ENCODE results near the gene BMP6.

Gene BMP6

DNA sequence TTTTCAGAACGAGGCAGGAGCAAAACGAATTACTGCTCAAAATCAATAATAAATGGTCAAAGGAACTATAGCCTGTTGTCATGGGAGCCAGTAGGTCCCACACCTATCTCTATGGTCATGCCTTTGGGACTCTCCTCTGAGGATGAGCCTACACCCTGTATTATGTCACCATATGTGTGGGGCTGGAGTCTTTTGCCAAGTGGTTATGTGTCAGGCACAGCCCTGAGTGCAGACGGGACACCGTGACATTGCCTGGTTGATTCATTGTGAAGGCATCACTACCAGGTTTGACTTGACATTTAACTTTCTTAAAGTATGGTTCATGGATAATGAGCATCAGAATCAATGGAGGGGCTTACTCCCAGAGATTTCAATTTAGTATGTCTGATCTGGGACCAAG lies 23.6 kb downstream of the BMP6 start:
- DNase-seq, result no peak

GRCh38 chr6:7750197-7750596 lies 24.3 kb downstream of the BMP6 start:
- DNase-seq, result no peak

- DNase-seq, result no peak
Measured at GRCh38 chr6:7758456-7758855, 32.6 kb downstream of the BMP6 start.

DNA sequence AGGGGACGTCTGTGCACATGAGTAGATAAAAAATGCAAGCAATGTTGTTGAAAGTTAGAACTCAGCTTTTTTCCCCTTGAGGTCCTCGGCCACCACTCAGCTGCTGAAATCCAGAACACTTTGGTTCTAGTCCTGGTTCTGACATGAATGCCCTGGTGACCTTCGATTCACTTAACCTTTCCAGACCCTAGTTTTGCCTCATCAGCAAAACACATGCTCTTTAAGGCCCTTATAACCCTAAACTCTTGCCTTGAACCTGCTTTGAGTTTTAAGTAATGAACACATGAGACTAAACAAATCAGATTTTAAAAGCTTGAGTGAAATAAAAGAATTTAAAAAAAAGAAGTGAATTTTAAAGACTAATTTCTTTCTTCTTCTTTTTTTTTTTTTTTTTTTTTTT lies 33.4 kb downstream of the BMP6 start:
- DNase-seq, result no peak

GRCh38 chr6:7761051-7761450 lies 35.2 kb downstream of the BMP6 start:
- no peak for DNase-seq

- no peak for DNase-seq
Measured at GRCh38 chr6:7762760-7763159, 36.9 kb downstream of the BMP6 start.

DNA sequence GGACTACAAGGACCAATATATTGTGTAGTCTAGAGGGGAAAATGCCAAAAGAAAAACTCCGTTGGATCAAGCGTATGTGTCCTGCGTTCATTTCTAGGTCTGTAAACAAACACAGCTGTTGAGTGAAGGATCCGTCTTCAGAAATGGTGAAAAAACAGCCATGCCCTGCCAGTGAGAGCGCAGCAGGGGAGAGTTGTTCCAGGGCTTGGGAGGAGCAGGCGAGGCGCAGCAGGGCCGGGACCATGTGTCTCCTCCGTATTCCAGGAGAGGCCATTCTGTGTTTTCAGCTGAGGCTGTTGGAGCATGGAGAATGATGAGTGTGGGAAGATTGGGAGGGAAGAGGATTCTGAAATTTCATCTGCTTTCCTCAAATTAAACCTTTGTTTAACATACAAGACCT lies 38.0 kb downstream of the BMP6 start:
- no peak for DNase-seq

GRCh38 chr6:7765575-7766325 lies 39.9 kb downstream of the BMP6 start:
- no peak for DNase-seq

DNA sequence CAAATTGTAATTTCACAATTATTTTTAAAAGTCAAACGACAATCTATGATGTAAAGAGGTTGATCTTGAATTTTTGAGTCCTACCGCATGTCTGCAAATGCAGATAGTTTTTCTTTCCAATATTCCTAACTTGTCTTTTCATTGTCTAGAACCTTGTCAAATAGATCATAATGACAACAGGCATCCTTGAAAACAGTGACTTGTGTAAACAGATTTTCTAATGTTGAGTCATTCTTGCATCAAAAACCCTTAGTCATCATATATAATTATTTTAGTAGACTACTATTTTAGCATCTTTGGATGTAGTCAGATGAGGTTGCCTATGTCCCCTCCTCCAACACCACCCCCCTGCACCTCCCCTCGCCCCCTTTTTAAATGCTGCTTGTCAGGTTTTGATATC lies 43.8 kb downstream of the BMP6 start:
- no peak for DNase-seq

DNA sequence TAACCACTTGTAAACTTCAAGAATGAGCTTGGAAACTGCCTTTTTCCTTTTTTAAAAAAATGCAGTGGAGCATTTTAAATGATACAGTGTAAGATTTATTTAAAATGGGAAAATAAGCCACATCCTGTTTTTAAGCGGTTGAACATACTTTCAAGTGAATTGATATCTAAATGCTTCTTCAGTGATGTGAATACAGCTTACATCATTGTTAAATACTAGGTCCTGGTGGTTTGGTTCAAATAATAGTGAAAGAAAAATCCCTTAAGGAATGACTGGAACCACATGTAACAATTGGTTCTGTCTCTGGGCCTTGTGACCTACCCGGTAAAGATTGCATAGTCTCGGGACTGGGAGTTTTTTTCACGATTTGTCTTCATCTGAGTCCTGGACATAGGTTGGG lies 44.2 kb downstream of the BMP6 start:
- DNase-seq, result no peak

DNA sequence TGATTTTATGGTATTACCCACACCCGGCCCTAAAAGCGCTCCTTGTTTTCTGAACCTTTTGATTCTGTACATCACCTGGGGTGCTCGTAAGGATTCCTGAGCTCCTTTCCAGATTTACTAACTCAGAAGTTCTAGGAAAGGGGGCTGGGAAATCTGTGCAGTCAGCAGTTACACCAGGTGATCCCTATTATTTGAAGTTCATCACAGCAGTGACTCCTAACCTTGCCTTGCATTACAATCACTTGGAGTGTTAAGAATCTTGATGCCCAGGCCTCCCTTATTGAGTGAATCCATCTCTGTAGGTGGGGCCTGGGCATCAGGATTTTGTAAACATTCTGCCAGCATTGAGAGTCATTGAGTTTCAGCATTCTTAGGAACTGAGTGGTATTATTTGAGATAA lies 44.7 kb downstream of the BMP6 start:
- DNase-seq, result no peak

DNA sequence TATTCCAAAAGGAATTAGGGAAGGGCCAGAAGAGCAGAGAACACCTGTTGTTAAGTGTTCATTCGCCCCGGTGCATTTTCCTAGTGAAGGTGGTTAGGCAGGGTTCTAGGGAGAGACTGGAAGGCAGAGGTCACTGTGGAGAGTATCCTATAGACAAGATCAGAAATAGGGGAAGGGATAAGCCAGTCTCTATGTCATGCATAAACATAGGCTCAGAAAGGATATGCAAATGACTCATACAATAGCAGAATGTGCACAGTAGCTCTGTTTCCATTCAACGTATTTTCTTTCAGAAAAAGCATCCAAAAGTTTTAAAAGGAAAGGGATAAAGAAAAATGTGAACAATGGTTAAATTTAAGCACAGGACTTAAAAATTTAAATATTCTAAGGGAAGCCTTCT lies 47.4 kb downstream of the BMP6 start:
- DNase-seq, result no peak

DNA sequence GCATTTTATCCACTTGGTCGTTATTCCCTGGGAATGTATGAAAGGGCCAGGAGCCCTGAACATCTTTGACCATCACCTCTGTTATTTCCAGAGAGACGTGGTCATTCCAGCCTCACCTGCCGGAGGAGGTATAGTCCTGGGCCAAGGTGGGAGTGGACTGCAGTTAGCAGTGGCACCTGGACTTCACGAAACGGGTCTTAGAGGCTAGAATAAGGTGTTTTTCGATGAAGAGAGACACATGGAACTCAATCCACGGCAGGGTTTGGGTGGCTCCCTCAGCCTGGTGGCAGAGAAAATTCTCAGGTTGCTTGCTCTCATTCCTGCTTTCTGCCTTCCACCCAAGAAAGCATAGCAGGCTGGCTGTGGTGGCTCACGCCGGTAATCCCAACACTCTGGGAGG lies 48.0 kb downstream of the BMP6 start:
- DNase-seq, result no peak

DNA sequence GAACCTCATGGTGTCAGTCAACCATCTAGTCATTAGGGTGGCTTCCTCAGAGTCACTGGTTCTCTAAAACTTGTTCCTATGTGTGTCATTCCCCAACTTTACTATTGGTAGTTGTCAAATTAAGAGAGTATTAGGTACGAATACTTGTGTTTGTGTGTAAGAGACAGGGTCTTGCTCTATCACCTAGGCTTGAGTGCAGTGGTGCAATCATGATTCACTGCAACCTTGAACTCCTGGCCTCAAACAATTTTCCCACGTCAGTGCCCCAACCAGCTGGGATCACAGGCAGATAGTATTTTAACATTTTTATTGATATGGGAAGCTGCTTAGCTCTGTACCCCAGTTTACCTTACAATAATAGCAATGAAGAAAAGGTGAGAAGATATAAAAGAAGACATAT lies 50.6 kb downstream of the BMP6 start:
- no peak for DNase-seq

DNA sequence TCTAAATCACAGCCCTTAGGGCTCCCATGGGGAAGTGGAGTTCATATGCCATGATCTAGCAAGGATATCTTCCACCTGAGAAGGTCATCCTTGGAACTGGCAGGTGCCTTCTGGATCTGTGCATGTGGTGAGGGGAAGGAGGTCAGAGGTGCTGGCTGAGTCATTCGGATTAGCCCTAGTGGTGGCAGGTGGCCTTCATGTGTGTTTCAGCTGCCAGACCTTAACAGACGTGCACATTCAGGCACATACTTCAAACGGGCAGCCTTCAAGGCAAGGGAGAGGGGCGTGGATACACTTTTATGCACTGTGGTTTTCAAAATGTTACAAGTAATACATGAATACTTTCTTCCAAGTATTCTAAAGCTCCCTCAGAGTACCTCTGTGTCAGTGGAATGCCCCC lies 51.2 kb downstream of the BMP6 start:
- DNase-seq, result no peak

DNA sequence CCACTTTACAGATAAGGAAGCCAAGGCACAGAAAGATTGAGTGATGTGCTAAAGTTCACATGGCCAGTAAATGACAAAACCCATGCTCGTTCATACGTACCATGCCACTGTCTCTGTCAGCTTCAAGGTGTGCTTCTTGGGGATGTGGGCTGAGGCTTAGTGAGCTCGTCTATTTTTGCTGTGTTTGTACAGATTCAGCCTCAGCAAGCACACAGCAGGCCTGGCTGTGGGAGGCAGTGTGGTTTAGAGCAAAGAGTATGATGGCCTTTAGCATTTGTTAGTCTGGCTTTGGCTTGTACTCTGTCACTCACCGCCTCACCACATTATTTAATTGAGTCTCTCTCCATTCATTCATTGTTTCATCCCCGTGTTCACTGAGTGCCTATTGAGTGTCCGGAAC lies 55.3 kb downstream of the BMP6 start:
- no peak for DNase-seq

DNA sequence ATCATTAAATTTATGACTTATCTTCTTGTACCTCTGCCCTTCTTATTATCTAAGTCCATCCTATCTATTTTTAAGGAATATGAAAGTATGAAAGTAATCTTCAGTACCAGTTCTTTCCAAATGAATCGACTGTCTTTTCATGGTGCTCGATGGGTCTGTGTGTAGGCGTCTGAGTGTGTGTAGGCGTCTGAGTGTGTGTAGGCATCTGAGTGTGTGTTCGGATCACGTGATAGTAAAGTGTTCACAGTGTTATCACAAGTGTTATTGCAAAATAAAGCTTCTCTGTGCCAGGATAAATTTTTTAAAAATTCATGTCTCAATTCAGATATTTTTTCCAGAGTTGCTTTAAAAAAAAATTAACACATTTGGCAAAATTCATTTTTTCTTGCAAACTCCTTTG lies 58.3 kb downstream of the BMP6 start:
- no peak for DNase-seq

GRCh38 chr6:7784706-7785105 lies 58.8 kb downstream of the BMP6 start:
- no peak for DNase-seq

- DNase-seq, result no peak
Measured at GRCh38 chr6:7785243-7786035, 59.5 kb downstream of the BMP6 start.

DNA sequence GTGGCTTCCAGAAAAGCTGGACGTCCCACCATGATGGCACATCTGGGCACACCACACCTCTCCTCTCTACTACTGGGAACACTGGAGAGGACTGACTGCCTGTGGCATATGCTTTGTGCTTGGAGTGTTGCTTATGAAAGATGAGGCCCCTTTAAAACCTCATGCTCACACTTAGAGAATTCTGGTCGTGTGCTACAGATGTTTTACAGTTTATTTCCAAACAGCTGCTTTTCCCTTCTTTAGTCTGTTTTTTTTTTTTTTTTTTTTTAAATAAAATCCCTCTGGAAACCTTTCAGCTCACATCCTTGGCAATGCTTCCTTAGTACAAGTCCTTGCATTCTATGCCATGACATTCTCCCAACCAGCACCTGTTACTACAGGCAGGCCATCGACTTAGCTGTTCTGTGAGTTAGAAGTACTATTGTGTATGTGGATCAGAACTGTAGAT lies 60.3 kb downstream of the BMP6 start:
- no peak for DNase-seq

DNA sequence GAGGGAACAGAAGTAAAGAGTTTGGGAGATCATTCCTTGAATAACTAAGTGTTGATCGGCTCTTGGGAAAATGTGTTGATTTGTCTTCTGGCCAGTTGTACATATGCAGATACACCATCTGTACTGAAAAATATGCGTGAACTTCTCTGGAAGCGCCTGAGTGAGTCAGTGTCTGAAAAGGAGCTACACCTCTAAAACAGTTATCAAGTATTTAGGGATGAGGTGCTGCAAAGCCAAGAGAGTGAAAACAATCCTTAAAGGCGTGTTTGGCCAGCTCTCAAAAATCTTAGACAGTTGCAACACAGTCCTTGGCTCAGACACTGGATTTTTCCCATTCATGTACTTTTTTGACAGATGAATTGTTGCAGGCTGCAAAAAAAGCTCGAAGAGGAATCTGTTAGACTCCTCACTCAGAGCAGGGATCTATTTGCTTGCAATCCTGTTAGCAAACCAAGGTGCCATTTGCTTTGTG lies 61.3 kb downstream of the BMP6 start:
- no peak for DNase-seq

DNA sequence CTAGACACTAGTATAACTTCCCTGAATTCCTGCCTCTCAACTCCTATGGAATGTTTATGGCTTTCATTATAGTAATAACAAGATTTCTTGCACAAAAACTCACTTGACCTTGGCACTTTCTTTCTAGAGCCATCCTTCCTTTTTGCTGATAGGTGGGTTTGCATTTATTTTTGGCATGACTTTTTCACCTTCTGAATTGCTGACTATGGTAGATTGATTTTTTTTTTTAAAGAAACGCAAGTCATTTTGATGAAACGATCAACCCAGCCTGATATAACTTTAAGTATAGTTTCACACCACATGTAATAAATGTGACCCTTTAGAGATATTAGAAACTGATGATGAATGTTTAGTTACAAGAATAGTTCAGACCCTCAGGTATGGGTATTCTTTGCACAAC lies 61.8 kb downstream of the BMP6 start:
- DNase-seq, result no peak

DNA sequence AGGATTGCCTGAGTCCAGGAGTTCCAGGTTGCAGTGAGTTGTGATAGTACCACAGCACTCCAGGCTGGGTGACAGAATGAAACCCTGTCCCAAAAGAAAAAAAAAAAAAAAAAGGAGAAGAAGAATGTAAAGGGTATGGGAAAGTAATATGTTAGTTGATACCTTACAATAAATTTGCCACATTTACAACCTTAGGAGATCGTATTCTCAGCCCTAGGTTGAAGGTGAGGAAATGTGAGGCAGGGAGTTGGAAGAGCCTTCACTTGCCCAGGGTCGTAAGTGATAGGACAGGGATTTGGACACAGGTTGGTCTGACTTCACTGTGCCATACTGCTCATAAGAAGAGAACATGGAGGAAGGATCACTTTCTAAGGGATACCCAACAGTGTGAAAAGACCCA lies 68.6 kb downstream of the BMP6 start:
- no peak for DNase-seq

DNA sequence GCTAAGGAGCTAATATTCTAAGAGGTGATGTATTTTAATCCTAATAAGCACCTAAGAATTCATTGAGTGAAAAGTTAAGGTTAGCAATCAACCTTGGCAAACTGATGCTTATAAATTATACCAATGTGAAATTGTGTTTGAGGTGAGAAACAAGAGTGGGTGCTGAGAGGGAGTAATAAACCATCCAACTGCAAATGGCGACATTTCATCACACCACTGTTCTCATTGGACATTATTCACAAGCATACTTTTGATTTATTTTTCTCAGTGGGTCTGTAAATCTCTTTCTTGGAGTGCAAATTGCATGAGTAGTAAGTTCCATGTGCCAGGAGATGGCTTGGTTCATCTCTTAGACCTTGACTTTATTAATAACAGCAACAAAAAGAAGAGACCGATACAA lies 71.5 kb downstream of the BMP6 start:
- no peak for DNase-seq

DNA sequence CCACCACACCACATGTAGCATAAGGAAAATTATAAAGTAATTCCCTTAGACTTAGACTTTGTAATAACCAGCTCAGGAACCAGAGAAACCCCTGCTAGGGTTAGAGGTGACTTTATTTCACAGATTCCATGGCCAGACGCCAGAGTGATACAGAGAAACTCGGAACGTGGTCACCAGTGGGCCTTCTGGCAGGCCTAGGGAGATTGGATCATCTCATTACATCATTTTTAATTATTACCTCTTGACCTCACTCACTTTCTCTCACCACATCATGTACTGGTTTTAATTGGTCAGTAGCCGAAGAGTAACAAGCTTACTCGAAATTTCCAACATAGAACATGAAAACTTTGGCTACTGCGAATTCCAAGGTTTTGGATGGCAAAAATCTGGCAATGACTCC lies 72.9 kb downstream of the BMP6 start:
- no peak for DNase-seq

Data from stimulated activated CD4-positive, alpha-beta T cell treated with anti-CD3 and anti-CD28 coated beads, Interleukin-4, amount 100 ng/mL, for 24 hours (primary cell).